ACC112 (cell line): Measurements from ENCODE around the gene PEX16.
"Not testable (repeated sequence)": the region's sequence is repeated elsewhere in the genome, so short reads cannot be mapped to it uniquely, and the experiment has no call there.

Experiments
- H2AFZ ChIP-seq: fragments of 200-600 bp; sonication (generic); one replicate; pipeline ENCODE4 v1.6.0; 2017; ENCODE audit warnings: antibody characterized with exemption, low read length; ENCODE audit not compliant: unreplicated experiment
- H3K27ac ChIP-seq: fragments of 200-600 bp; sonication (generic); 2 replicates; pipeline ENCODE4 v1.5.1; 2014; ENCODE audit warnings: low read depth, mild to moderate bottlenecking, antibody characterized with exemption, low read length, moderate library complexity
- H3K27me3 ChIP-seq: fragments of 200-600 bp; sonication (generic); 2 replicates; pipeline ENCODE4 v1.6.1; 2014; ENCODE audit warnings: mild to moderate bottlenecking, antibody characterized with exemption, low read length, moderate library complexity, mixed read lengths; ENCODE audit not compliant: insufficient read depth
- H3K36me3 ChIP-seq: fragments of 200-600 bp; sonication (generic); 2 replicates; pipeline ENCODE4 v1.6.1; 2016; ENCODE audit warnings: mild to moderate bottlenecking, antibody characterized with exemption, low read length, moderate library complexity, mixed read lengths; ENCODE audit not compliant: insufficient read depth
- H3K4me1 ChIP-seq: fragments of 200-600 bp; sonication (generic); one replicate; pipeline ENCODE4 v1.6.1; 2016; ENCODE audit warnings: low read length, mixed read lengths; ENCODE audit not compliant: insufficient read depth, unreplicated experiment, control insufficient read depth
- H3K4me3 ChIP-seq: fragments of 200-600 bp; sonication (generic); 2 replicates; pipeline ENCODE4 v1.5.1; 2014; ENCODE audit warnings: mild to moderate bottlenecking, low read depth, low read length
- H3K79me2 ChIP-seq: fragments of 200-600 bp; sonication (generic); one replicate; pipeline ENCODE4 v1.6.0; 2016; ENCODE audit warnings: low read length; ENCODE audit not compliant: control insufficient read depth, unreplicated experiment, insufficient read depth

PEX16 gene

GRCh38 chr11:45915446-45915845 is 2.2 kb downstream of the PEX16 start:
- H2AFZ ChIP-seq, result no peak overlapping the region
- H3K79me2 ChIP-seq, result peaks cover 13% of the 10 kb centered on the region
- no peaks in the 10 kb centered on the region for H3K4me1 ChIP-seq
- no peaks in the 10 kb centered on the region for H3K27me3 ChIP-seq
- H3K36me3 ChIP-seq, result no peaks in the 10 kb centered on the region
- no peak overlapping the region for H3K4me3 ChIP-seq
- H3K27ac ChIP-seq, result no peak overlapping the region

GRCh38 chr11:45913942-45914635 is 3.6 kb downstream of the PEX16 start:
- no peak overlapping the region for H3K4me3 ChIP-seq
- H2AFZ ChIP-seq, result no peak overlapping the region
- no peak overlapping the region for H3K27ac ChIP-seq
- H3K27me3 ChIP-seq, result no peaks in the 10 kb centered on the region
- H3K79me2 ChIP-seq, result peaks cover 13% of the 10 kb centered on the region
- no peaks in the 10 kb centered on the region for H3K4me1 ChIP-seq
- H3K36me3 ChIP-seq, result no peaks in the 10 kb centered on the region

GRCh38 chr11:45913514-45913913 is 4.2 kb downstream of the PEX16 start:
- Histone ChIP-seq H3K27me3 (no peaks in the 10 kb centered on the region), H3K36me3 (no peaks in the 10 kb centered on the region), H3K4me1 (no peaks in the 10 kb centered on the region), H3K27ac (no peak overlapping the region), H3K79me2 (peaks cover 13% of the 10 kb centered on the region), H3K4me3 (no peak overlapping the region), H2AFZ (no peak overlapping the region)

- Histone ChIP-seq H3K36me3 (no peaks in the 10 kb centered on the region), H3K27me3 (no peaks in the 10 kb centered on the region), H2AFZ (no peak overlapping the region), H3K79me2 (no peaks in the 10 kb centered on the region), H3K4me1 (no peaks in the 10 kb centered on the region), H3K27ac (no peak overlapping the region), H3K4me3 (no peak overlapping the region)
Observed at GRCh38 chr11:45910623-45911022, 7.1 kb downstream of the PEX16 start.

GRCh38 chr11:45909594-45910475 is 7.8 kb downstream of the PEX16 start:
- no peaks in the 10 kb centered on the region for H3K27me3 ChIP-seq
- H3K36me3 ChIP-seq, result no peaks in the 10 kb centered on the region
- no peak overlapping the region for H3K27ac ChIP-seq
- no peak overlapping the region for H3K4me3 ChIP-seq
- no peaks in the 10 kb centered on the region for H3K4me1 ChIP-seq
- no peak overlapping the region for H2AFZ ChIP-seq
- H3K79me2 ChIP-seq, result no peaks in the 10 kb centered on the region

GRCh38 chr11:45907911-45908370 is 9.7 kb downstream of the PEX16 start:
- Histone ChIP-seq H3K4me3 (no peak overlapping the region), H3K4me1 (no peaks in the 10 kb centered on the region), H2AFZ (no peak overlapping the region), H3K27me3 (no peaks in the 10 kb centered on the region), H3K36me3 (no peaks in the 10 kb centered on the region), H3K27ac (no peak overlapping the region), H3K79me2 (no peaks in the 10 kb centered on the region)

- H3K4me1 ChIP-seq, result no peaks in the 10 kb centered on the region
- no peak within 1 kb of the TSS for H3K27ac ChIP-seq
- no peaks in the 10 kb centered on the region for H3K79me2 ChIP-seq
- H3K27me3 ChIP-seq, result no peaks in the 10 kb centered on the region
- no peak within 1 kb of the TSS for H2AFZ ChIP-seq
- no peak within 1 kb of the TSS for H3K4me3 ChIP-seq
- no peaks in the 10 kb centered on the region for H3K36me3 ChIP-seq
Observed at GRCh38 chr11:45906965-45907611, 10.6 kb downstream of the PEX16 start, which contains the start of gene FREY1. Gene FREY1, minus strand, starts transcription at chr11:45907271. Its CDS starts 26 bp downstream, at chr11:45907245.

- Histone ChIP-seq H3K27me3 (no peaks in the 10 kb centered on the region), H2AFZ (no peak overlapping the region), H3K27ac (no peak overlapping the region), H3K4me3 (no peak overlapping the region), H3K79me2 (no peaks in the 10 kb centered on the region), H3K36me3 (no peaks in the 10 kb centered on the region), H3K4me1 (no peaks in the 10 kb centered on the region)
Observed at GRCh38 chr11:45906096-45906682, 11.5 kb downstream of the PEX16 start.

- H3K4me3 ChIP-seq, H3K36me3 ChIP-seq: not testable (repeated sequence)
Observed at GRCh38 chr11:45905576-45905975, 12.1 kb downstream of the PEX16 start.

GRCh38 chr11:45905095-45905494 is 12.6 kb downstream of the PEX16 start:
- Histone ChIP-seq H3K27ac (no peak overlapping the region), H3K4me3 (no peak overlapping the region), H3K79me2 (no peaks in the 10 kb centered on the region), H3K4me1 (peaks cover 5% of the 10 kb centered on the region), H3K36me3 (no peaks in the 10 kb centered on the region), H2AFZ (no peak overlapping the region), H3K27me3 (peaks cover 8% of the 10 kb centered on the region; the same call in 1 of the 2 replicates)

More at GRCh38 chr11:45905576-45905975, 12.1 kb downstream of the PEX16 start:
- H3K79me2 ChIP-seq, H2AFZ ChIP-seq, H3K4me1 ChIP-seq, H3K27ac ChIP-seq, H3K27me3 ChIP-seq: not testable (repeated sequence)
